HG03432 (cell line): ENCODE results near the gene NLRP12.
"Not testable (repeated sequence)": the region's sequence is repeated elsewhere in the genome, so short reads cannot be mapped to it uniquely, and the experiment has no call there.

Experiments
- ATAC-seq: cut with Tn5 transposase; IDR thresholded peaks from one replicate; pipeline ENCODE4 v1.9.1; 2021; ENCODE audit warnings: mild to moderate bottlenecking, moderate library complexity; ENCODE audit not compliant: unreplicated experiment

NLRP12 gene

DNA sequence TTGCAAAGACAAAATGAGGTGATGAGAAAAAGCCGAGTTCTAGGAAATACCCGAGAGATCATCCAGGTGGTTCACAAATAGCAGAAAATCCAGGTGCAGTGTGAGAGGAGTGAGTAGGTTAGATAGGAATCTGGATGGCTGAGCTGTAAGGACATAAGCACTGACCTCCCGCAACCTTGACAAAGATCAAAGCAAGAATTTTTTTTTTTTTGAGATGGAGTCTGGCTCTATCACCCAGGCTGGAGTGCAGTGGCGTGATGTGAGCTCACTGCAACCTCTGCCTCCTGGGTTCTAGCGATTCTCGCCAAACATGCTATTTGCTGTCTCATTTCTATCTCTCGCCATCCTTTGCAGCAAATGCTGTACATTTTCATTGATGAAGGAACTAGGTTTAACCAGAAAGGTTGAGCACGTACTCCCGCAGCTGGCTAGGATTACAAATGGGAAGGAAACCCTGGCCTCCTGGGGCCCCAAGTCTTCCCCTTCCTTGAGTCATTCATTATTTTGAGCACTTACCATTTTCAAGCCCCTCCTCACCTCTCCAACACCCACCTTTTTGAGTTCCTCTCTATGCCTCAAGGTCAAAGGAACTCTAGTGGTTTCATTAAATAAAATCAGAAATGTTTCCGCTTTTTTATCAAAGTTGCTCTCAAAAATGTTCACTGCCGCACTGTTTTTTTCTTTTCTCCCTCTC is 38.8 kb downstream of the NLRP12 start:
- ATAC-seq = no peak

DNA sequence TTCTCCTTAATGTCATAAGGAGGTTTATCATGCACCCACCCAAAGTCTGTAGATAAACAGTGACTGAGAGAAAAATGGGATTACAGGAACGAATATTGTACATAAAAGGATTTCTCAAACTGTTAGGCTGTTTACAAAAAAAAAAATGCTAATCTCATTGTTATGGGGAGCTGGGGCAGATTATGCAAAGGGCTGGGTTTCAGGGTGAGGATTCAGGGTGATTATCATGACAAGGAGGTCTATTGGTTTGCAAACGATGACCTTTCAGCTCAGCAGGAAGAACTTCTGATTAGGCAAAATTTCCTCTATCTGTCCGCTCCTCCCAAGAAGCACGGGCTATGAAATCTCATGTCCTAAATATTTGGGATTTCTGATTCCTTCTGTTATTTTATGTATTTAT is 41.4 kb downstream of the NLRP12 start:
- ATAC-seq = no peak

DNA sequence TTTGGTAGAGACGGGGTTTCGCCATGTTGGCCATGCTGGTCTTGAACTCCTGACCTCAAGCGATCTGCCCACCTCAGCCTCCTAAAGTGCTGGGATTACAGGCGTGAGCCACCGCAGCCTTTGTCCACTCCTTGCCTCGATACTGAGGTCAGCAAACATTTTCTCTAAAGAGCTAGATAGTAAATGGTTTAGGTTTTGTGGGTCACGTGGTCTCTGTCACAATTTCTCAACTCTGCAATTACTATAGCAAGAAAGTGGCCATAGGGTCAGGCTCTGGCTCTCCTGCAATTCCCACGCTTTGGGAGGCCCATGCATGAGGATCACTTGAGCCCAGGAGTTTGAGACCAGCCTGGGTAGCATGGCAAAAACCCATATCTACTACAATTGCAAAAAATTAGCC is 42.8 kb downstream of the NLRP12 start:
- ATAC-seq = not testable (repeated sequence)

DNA sequence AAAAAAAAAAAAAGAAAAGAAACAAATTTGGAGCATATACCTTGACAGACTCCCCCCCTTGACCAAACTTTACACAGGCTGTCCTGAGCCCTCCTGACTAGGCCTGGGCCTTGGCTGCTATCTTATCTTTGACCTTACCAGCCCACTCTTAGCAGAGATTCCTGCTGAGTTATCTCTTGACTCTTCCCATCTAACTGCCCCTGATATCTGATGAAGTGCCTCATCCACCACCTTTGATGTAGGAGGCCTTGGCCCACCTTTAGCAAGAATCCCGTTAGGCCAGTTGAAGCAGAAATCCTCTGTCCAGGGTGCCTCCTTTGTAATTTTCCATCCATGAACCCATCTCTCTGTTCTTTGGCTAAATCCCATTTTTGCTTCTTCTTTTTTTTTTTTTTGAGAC is 43.6 kb downstream of the NLRP12 start:
- ATAC-seq = no peak

DNA sequence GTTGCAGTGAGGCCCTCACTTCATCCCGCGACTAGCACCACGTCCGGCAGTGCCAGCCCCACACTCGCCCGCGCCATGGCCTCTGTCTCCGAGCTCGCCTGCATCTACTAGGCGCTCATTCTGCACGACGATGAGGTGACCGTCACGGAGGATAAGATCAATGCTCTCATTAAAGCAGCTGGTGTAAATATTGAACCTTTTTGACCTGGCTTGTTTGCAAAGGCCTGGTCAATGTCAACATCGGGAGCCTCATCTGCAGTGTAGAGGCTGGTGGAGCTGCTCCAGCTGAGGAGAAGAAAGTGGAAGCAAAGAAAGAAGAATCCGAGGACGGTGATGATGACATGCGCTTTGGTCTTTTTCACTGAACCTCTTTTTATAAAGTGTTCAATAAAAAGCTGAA is 48.6 kb downstream of the NLRP12 start:
- ATAC-seq = no peak

DNA sequence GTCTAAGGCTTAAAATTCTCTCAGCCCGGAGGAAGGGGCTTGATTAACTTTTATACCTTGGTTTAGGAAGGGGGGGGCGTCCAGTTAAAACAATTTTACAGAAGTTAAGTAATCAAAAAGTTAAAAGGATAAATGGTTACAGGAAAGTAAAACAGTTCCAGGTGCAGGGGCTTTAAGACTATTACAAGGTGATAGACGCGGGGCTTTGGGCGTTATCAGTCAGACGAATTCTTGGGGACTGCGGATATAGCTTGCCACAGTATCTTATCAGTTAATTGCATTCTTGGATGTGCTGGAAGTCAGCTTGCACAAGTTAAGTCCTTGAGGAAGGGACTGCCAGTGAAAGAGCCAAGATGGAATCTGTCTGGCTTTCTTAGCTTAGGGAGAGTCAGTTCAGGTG is 49.6 kb downstream of the NLRP12 start:
- not testable (repeated sequence) for ATAC-seq

DNA sequence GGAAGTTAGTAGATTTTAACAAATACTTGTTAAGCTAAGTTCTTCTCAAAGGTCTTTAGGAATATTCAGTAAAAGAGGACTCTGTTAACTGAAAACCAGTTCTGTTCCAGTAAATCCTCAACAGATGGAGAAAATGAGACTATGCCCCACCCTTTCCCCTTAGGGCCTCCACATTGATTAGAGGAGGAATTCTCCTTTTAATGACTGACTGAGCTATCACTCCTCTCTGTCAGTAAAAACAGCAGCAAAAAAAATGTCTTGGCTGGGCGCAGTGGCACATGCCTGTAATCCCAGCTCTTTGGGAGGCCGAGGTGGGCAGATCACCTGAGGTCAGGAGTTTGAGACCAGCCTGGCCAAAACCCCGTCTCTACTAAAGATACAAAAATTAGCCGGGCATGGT is 50.1 kb downstream of the NLRP12 start:
- ATAC-seq = no peak

DNA sequence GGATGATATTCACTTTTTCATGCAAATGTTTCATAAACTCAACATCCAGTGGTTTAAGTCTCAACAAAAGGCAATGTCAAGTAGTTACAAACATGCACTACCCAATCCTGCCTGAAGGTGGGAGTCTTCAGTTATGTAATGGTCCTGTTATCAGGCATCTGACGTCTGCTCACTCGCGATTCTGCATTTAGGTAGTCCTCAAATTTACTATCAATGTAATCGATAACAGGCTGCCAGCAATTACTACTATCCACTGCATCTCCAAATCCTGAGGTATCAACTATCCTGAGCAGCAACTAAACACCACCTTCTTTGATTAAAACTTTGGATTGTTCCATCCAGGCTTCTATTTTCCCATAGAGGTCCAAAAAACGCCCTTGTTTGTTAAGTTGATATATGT is 51.2 kb downstream of the NLRP12 start:
- ATAC-seq = no peak

DNA sequence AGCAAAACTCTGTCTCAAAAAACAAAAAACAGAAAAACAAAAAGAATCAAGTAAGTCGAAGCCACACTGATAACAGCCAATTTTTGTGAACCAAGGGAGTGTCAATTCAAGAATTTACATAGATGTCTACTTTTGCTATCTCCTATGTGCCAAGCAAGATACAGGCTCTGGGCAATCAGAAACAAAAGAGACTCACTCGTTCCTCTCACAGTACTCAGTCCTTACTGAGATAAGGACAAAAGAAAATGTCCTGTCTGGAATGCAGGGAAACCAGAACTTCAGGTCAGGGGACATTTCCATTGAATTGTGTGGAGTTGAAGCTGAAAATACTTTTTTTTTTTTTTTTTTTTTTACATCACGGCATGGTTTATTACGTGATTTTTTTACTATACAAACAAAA is 53.0 kb downstream of the NLRP12 start:
- ATAC-seq = no peak

DNA sequence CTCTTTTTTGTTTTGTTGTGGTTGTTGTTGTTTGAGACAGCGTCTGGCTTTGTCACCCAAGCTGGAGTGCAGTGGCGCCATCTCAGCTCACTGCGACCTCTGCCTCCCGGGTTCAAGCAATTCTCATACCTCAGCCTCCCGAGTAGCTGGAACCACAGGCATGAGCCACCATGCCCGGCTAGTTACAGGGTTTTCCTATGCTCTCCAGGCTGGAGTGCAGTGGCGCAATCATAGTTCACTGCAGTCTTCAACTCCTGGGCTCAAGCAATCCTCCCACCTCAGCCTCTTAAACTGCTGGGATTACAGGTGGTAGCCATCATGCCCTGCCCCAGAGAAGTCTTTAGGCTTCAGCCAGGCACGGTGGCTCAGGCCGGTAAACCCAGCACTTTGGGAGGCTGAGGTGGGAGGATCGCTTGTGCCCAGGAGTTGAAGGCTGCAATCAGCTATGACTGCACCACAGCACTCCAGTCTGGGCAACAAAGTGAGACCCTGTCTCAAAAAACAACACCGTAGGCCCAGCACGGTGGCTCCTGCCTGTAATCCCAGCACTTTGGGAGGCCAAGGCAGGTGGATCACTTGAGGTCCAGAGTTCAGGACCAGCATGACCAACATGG is 54.3 kb downstream of the NLRP12 start:
- not testable (repeated sequence) for ATAC-seq

DNA sequence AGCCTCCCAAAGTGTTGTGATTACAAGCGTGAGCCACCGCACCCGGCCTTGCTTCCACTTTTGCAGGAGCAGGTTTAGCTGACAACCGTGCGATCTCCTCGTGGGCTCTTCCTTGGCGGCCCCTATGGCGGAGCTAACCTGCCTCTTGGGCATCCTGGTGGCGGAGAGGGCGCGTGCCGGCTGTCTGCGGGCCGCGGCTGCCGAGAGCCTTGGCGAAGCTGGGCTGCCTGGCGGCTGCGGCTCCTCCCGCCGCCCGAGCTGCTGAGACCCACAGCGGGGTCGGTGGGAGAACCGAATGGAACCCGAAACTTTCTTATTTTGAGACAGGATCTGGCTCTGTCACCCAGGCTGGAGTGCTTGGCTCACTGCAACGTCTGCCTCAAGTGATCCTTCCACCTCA is 55.7 kb downstream of the NLRP12 start:
- no peak for ATAC-seq

DNA sequence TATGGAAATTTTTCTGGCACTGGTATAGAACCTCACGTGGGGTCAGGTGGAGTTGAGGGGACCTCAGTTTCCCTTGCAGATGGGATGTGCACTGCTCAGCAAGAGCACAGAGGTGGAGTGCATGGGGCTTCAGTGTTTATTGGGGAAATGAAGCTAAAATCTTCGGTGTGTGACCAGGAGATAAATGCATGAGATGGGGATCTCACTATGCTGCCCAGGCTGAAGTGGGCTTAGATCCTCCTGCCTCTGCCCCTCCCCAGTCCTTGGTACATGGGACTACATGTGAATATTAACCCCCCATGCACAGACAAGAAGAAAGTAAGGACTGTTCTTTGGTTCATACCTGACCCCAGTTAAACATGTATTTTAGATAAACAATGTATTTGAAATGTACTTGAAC is 65.1 kb downstream of the NLRP12 start:
- not testable (repeated sequence) for ATAC-seq
